ENCODE results near the gene TIPRL.

The TIPRL gene

GRCh38 chr1:168245042-168245441, 66.3 kb downstream of the TIPRL start:
- Mint-ChIP-seq H3K36me3 (peaks cover 55% of the 10 kb centered on the region), H3K27me3 (no peaks in the 10 kb centered on the region)

GRCh38 chr1:168246506-168246905, 67.7 kb downstream of the TIPRL start:
- Mint-ChIP-seq H3K36me3 (peaks cover 56% of the 10 kb centered on the region), H3K27me3 (no peaks in the 10 kb centered on the region), H3K4me3 (no peak overlapping the region), H3K9me3 (no peaks in the 10 kb centered on the region), H3K4me1 (peaks cover 53% of the 10 kb centered on the region), H3K27ac (no peak overlapping the region)

More at GRCh38 chr1:168245042-168245441, 66.3 kb downstream of the TIPRL start:
- Mint-ChIP-seq H3K9me3 (no peaks in the 10 kb centered on the region), H3K4me1 (peaks cover 48% of the 10 kb centered on the region), H3K4me3 (no peak overlapping the region), H3K27ac (no peak overlapping the region)

Measured in activated naive CD4-positive, alpha-beta T cell treated with anti-CD3 and anti-CD28 coated beads, Interleukin-2, amount 50 U/mL, for 24 hours (primary cell).